CD14-positive monocyte (primary cell): ENCODE results near the gene CAV1. TPM values are rescaled to one million over a fixed set of nuclear protein-coding genes. Genes with fewer than 3 reads are reported as not detected.

ENCODE experiments used
- DNase-seq, 3 donors: peaks; one replicate each; pipeline ENCODE4 v3.0.0-alpha.2; 2011 to 2022
- H2AFZ ChIP-seq: 2 replicates; pipeline ENCODE4 v1.6.0; 2012; ENCODE audit warnings: mild to moderate bottlenecking, low read depth, low read length, inconsistent platforms; ENCODE audit not compliant: insufficient read depth, poor library complexity, severe bottlenecking
- H3K27ac ChIP-seq, 2 donors: 1 replicate in 1 of 2; 2 replicates in 1 of 2; pipeline ENCODE4 v1.5.1; 2012 to 2013; ENCODE audit warnings: low read length in 2 of 2, control low read depth in 1 of 2, inconsistent platforms in 1 of 2, low read depth in 1 of 2, mild to moderate bottlenecking in 1 of 2
- H3K27me3 ChIP-seq, 2 donors: one replicate each; pipeline versions ENCODE4 v1.6.0 to v1.6.1; 2011 to 2013; ENCODE audit warnings: low read length in 2 of 2; ENCODE audit not compliant: control insufficient read depth in 2 of 2, insufficient read depth in 2 of 2
- H3K36me3 ChIP-seq, 2 donors: replicated peaks in 1 of 2; 1 replicate in 1 of 2; 2 replicates in 1 of 2; pipeline versions ENCODE4 v1.5.1 to v1.6.1; 2012 to 2013; ENCODE audit warnings: low read length in 2 of 2, control low read depth in 1 of 2, inconsistent platforms in 1 of 2, mild to moderate bottlenecking in 1 of 2; ENCODE audit not compliant: insufficient read depth in 2 of 2, control insufficient read depth in 1 of 2
- H3K4me1 ChIP-seq, 2 donors: 1 replicate in 1 of 2; 2 replicates in 1 of 2; pipeline versions ENCODE4 v1.5.1 to v1.6.1; 2012 to 2013; ENCODE audit warnings: low read length in 2 of 2, control low read depth in 1 of 2, inconsistent platforms in 1 of 2, mild to moderate bottlenecking in 1 of 2, moderate library complexity in 1 of 2; ENCODE audit not compliant: insufficient read depth in 2 of 2, control insufficient read depth in 1 of 2
- H3K4me2 ChIP-seq: replicated peaks from 2 replicates; pipeline ENCODE3; 2012; ENCODE audit warnings: low read length, moderate library complexity, mild to moderate bottlenecking; ENCODE audit not compliant: poor library complexity, severe bottlenecking; ENCODE audit errors: extremely low read depth
- H3K4me3 ChIP-seq, 3 experiments: fragments of 200-600 bp in 1 of 3; sonication (generic) in 1 of 3; replicated peaks in 1 of 3; 1 replicate in 2 of 3; 2 replicates in 1 of 3; pipeline ENCODE4 v1.5.1; 2011 to 2013; ENCODE audit warnings: low read length in 3 of 3, mild to moderate bottlenecking in 3 of 3, control low read depth in 2 of 3, low read depth in 2 of 3, inconsistent platforms in 1 of 3, moderate library complexity in 1 of 3
- H3K79me2 ChIP-seq: 2 replicates; pipeline ENCODE4 v1.6.0; 2012; ENCODE audit warnings: mild to moderate bottlenecking, control low read depth, inconsistent platforms, low read length, moderate library complexity; ENCODE audit not compliant: insufficient read depth
- H3K9ac ChIP-seq: 2 replicates; pipeline ENCODE4 v1.6.0; 2017; ENCODE audit warnings: low read length, mild to moderate bottlenecking; ENCODE audit not compliant: insufficient read depth, poor library complexity, severe bottlenecking
- H3K9me3 ChIP-seq, 2 donors: replicated peaks in 1 of 2; 1 replicate in 1 of 2; 2 replicates in 1 of 2; pipeline versions ENCODE4 v1.5.1 to v1.6.1; 2012 to 2013; ENCODE audit warnings: low read length in 2 of 2, control low read depth in 1 of 2; ENCODE audit not compliant: control insufficient read depth in 1 of 2, insufficient read depth in 1 of 2
- H4K20me1 ChIP-seq: 2 replicates; pipeline ENCODE4 v1.6.0; 2012; ENCODE audit warnings: mild to moderate bottlenecking, low read length, control low read depth, moderate library complexity; ENCODE audit not compliant: insufficient read depth
- H3K27ac Mint-ChIP-seq, 7 donors: one replicate each; pipeline ENCODE4 v1.8.0; 2020; ENCODE audit warnings: mild to moderate bottlenecking in 7 of 7, mixed read lengths in 7 of 7, moderate library complexity in 6 of 7, inconsistent platforms in 2 of 7
- H3K27me3 Mint-ChIP-seq, 3 donors: one replicate each; pipeline ENCODE4 v1.8.0; 2021 to 2022; ENCODE audit warnings: low read depth in 3 of 3, mild to moderate bottlenecking in 3 of 3, mixed read lengths in 3 of 3, moderate library complexity in 3 of 3, inconsistent platforms in 1 of 3
- H3K36me3 Mint-ChIP-seq, 2 donors: one replicate each; pipeline ENCODE4 v1.8.0; 2020; ENCODE audit warnings: mixed read lengths in 2 of 2, inconsistent platforms in 1 of 2, mild to moderate bottlenecking in 1 of 2
- H3K4me1 Mint-ChIP-seq: one replicate; pipeline ENCODE4 v1.8.0; 2020; ENCODE audit warnings: mild to moderate bottlenecking, mixed read lengths
- H3K4me3 Mint-ChIP-seq, 2 donors: one replicate each; pipeline ENCODE4 v1.8.0; 2020; ENCODE audit warnings: mild to moderate bottlenecking in 2 of 2, mixed read lengths in 2 of 2, moderate library complexity in 1 of 2
- H3K9me3 Mint-ChIP-seq, 7 donors: one replicate each; pipeline ENCODE4 v1.8.0; 2020 to 2022; ENCODE audit warnings: mixed read lengths in 7 of 7, mild to moderate bottlenecking in 6 of 7, moderate library complexity in 6 of 7, inconsistent platforms in 2 of 7
- WGBS: methylation state at CpG from one replicate; pipeline ENCODE4 v1.1.5; 2013; ENCODE audit warnings: missing lambda C conversion rate; ENCODE audit not compliant: insufficient coverage; 5-methylcytosine and 5-hydroxymethylcytosine counted together
- intact Hi-C, 2 donors: fragments of 100-400 bp; cut with micrococcal nuclease; formaldehyde crosslinking; loops; one replicate each; pipeline versions ENCODE4 v1.15.0 to v1.15.1; 2023
- polyA plus RNA-seq, 3 donors: library from polyadenylated mRNA; depleted of rRNA in 1 of 3; unstranded in 2 of 3; stranded (reverse) in 1 of 3; fragments of 300-500 nt in 2 of 3; fragments of >200 nt in 1 of 3; fragmentation: Illumina TruSeq in 2 of 3; gene quantifications; 1 replicate in 2 of 3; 2 replicates in 1 of 3; pipeline ENCODE4 v1.2.3, GENCODE V29; 2012 to 2021
- TF ChIP-seq, protein P1 (sequence below): fragments of 200-600 bp; IDR thresholded peaks from one replicate; pipeline ENCODE4 v1.8.0; 2022; ENCODE audit warnings: antibody characterized with exemption, mild to moderate bottlenecking

CAV1 gene
- polyA plus RNA-seq, 3 donors = not detected

DNA sequence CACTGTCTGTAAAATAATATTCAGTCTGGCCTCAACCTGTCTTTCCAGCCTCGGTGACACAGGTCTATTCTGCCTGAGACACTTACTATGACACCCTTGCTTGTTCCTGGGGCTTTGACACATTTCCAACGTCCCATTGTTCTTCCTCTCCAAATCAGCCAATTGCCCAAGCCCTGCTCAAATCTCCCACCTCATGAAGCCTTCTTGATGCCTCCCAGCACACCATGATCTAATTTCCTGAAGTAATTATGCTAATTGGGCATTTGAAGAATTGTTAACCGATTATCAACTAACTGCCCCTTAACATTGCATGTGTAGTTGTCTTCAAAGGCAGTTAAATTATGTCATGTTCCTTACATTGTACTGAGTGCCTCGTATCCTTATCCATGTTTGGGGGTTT lies 33.1 kb downstream of the CAV1 start:
- H3K9me3 Mint-ChIP-seq = peaks cover 0 to 10% (median 6%) of the 10 kb centered on the region in 7 donors
- peaks cover 2 to 6% (median 4%) of the 10 kb centered on the region in 3 donors for H3K27me3 Mint-ChIP-seq
- Histone ChIP-seq H3K4me2 (no peak overlapping the region), H3K27ac (no peak overlapping the region), H3K9me3 (peaks cover 0 to 7% of the 10 kb centered on the region in 2 donors), H3K36me3 (no peaks in the 10 kb centered on the region), H2AFZ (no peak overlapping the region), H3K4me1 (no peaks in the 10 kb centered on the region), H3K79me2 (no peaks in the 10 kb centered on the region), H3K27me3 (no peaks in the 10 kb centered on the region), H3K4me3 (no peak overlapping the region), H4K20me1 (no peaks in the 10 kb centered on the region), H3K9ac (no peak overlapping the region)
- TF ChIP-seq, protein P1, sequence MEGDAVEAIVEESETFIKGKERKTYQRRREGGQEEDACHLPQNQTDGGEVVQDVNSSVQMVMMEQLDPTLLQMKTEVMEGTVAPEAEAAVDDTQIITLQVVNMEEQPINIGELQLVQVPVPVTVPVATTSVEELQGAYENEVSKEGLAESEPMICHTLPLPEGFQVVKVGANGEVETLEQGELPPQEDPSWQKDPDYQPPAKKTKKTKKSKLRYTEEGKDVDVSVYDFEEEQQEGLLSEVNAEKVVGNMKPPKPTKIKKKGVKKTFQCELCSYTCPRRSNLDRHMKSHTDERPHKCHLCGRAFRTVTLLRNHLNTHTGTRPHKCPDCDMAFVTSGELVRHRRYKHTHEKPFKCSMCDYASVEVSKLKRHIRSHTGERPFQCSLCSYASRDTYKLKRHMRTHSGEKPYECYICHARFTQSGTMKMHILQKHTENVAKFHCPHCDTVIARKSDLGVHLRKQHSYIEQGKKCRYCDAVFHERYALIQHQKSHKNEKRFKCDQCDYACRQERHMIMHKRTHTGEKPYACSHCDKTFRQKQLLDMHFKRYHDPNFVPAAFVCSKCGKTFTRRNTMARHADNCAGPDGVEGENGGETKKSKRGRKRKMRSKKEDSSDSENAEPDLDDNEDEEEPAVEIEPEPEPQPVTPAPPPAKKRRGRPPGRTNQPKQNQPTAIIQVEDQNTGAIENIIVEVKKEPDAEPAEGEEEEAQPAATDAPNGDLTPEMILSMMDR = no peak
- H3K4me3 Mint-ChIP-seq = no peak overlapping the region
- no peaks in the 10 kb centered on the region for H3K36me3 Mint-ChIP-seq
- H3K27ac Mint-ChIP-seq = no peak overlapping the region
- WGBS = 100% methylated on average over 2 of the region's 4 CpGs
- H3K4me1 Mint-ChIP-seq = peaks cover 1% of the 10 kb centered on the region
- no peak for DNase-seq
- intact Hi-C loops = no loop called here

GRCh38 chr7:116560021-116560970 lies 35.5 kb downstream of the CAV1 start:
- DNase-seq = no peak
- WGBS = 92% methylated on average over 6 of the region's 7 CpGs
- peaks cover 6 to 7% (median 6%) of the 10 kb centered on the region in 3 donors for H3K27me3 Mint-ChIP-seq
- H3K27ac Mint-ChIP-seq = no peak overlapping the region
- no peak overlapping the region for H3K4me3 Mint-ChIP-seq
- no peaks in the 10 kb centered on the region for H3K36me3 ChIP-seq
- no peak overlapping the region for H2AFZ ChIP-seq
- no peak overlapping the region for H3K4me3 ChIP-seq
- H3K4me1 Mint-ChIP-seq = no peaks in the 10 kb centered on the region
- TF ChIP-seq, protein P1 = no peak
- H3K9me3 Mint-ChIP-seq = peaks cover 0 to 11% (median 6%) of the 10 kb centered on the region in 7 donors
- H3K79me2 ChIP-seq = no peaks in the 10 kb centered on the region
- H3K27me3 ChIP-seq = no peaks in the 10 kb centered on the region
- no peaks in the 10 kb centered on the region for H3K36me3 Mint-ChIP-seq
- intact Hi-C loops = no loop called here
- peaks cover 0 to 7% of the 10 kb centered on the region in 2 donors for H3K9me3 ChIP-seq
- H3K4me1 ChIP-seq = no peaks in the 10 kb centered on the region
- H3K27ac ChIP-seq = no peak overlapping the region
- no peaks in the 10 kb centered on the region for H4K20me1 ChIP-seq
- H3K4me2 ChIP-seq = no peak overlapping the region
- no peak overlapping the region for H3K9ac ChIP-seq
